GM18502 (cell line): ENCODE data around the gene DTNB.

Source experiments
- ATAC-seq: cut with Tn5 transposase; IDR thresholded peaks from one replicate; pipeline ENCODE4 v1.9.1; 2021; ENCODE audit warnings: mild to moderate bottlenecking; ENCODE audit not compliant: unreplicated experiment, poor library complexity

Gene DTNB

DNA sequence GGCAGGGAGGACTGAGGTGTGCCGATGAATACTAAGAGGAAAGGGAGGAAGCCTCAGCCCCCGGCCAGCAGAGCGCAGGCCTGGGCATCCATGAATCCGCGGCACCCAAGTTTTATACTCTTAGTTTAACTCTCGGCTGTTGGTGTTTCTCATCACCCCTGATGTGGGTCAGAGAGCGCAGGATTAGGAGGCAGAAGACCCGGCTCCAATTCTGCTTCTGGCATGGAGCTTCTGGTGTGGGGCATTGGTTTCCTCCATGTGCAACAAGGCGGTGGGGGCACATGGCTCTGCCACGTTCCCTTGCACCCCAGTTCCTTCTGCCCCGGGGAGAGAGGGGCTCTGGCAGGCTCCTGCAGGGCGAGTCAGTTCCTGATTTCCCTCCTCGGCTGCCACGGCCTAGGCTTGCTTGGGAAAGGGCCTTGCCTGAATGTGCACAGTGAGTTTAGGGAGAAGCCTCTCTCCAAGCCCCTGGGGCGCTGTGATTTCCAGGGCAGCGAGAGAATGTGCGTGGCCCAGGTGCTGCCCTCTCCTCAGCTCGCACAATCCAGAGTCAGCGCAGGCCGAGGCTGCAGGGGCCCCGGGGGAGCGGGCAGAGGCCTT lies 295.5 kb downstream of the DTNB start:
- no peak for ATAC-seq

GRCh38 chr2:25376750-25377621 lies 296.4 kb downstream of the DTNB start:
- peak; percentile 97 for ATAC-seq

DNA sequence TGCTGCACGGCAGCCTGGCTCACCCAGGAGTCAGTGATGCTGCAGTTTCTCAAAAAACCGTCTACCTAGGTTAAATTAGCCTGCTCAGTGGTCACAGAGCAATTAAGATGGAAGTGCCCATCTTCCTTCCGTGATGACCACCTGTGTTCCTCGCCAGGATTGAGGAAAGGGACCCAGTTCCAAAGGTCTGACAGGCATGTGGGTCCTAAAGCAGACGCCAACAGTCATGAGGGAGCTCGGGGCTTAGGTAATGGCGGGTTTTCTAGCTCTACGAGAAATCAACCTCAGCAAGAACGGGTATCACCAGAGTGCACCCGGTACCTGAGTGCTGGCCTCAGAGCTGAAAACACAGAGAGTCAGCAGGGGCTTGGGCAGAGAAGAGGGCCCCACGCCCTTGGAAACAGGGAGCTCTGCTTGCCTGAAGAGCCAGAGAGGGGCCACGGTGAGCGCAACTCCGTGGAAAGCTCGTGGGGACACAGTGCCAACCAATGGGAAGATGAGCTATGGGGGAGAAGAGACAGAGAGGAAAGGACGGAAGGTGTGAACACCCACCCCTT lies 297.3 kb downstream of the DTNB start:
- no peak for ATAC-seq

DNA sequence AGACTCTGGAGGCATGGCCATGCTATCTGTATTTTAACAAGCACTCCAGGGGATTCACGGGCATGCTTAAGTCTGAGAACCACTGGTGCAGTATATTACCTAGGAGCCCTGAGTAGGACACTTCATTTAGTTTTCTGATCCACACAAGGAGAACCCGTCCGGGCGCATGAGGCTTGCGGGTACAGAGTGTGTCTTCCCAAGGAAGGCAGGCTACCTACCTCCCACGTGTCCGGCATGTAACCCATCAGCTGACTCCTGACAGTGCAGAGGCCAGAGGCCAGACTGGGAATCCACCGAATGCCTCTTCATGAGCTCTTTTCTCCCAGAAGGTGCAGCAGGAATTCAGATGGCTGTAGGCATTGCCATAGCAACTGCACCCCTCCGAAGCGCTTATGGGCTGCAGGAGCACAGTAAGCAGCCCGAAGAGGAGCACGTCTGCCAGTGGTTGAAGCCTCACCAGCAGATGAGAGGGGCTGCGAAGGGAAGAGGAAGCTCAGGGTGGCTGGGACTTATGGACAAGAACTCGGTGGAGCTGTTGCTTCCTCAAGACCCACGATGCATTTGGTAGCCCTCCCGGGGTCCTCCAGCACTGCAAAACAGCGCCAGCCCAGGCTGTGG lies 297.9 kb downstream of the DTNB start:
- no peak for ATAC-seq

DNA sequence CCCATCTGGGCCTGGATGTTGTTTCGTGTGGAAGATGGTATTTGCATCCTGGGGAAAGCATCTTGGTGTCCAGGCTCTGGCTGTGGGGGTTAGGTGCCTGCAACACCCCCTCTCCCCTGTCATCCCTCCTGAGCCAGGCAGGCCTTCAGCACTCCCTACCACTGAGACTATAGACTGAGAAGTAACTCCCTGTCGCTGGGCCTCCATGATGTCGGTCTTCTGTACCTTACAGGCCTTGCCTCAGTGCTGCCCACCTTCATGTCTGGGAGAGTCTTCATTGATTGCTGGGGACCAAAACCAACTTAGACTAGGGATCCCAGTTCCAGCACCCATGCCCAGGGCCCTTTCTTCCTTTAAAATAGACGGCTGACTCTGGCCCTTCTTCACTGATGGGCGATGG lies 298.6 kb downstream of the DTNB start:
- no peak for ATAC-seq

GRCh38 chr2:25374411-25374810 lies 299.0 kb downstream of the DTNB start:
- ATAC-seq = no peak

- ATAC-seq = no peak
Observed at GRCh38 chr2:25373269-25373981, 300.0 kb downstream of the DTNB start.

DNA sequence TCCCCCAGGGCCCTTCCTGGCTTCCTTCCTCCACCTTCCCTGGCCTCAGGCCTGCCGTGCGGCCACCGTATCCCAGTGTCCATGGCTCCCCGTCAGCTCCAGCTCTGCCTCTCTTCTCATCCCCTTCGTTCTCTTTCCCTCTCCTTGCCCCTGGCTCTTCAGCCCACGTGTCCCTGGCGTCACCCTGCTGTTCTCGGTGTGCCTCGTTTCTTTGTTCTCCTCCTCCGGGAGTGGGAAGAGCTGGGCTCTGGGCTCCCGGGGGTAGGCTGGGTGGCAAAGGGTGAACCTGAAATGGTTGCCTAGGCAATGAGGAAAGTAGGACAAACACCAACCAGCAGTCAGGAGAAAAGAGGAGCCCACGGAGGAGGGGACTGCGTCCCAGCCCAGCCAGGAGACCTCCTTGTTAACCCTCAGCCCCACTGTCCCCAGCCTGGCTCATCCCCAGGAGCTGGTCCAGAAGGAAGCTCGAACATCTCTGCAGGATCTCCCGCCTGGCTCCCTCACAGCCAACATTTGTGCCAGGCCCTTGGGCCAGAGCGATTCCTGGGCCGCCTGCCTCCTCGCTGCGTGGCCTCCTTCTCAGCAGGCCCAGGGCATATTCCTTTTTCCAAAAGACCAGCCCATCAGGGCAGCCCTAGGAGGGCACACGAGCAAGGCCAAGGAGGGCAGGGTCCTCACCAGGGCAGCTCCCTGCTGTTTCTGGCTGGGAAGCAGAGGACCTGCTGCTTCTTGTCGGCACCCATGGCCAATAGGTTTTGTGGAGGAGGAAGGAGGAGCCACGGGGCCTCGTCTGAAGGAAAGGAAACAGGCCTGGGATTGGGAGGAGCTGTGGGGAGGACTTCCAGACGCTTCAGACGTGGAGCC lies 300.7 kb downstream of the DTNB start:
- no peak for ATAC-seq

DNA sequence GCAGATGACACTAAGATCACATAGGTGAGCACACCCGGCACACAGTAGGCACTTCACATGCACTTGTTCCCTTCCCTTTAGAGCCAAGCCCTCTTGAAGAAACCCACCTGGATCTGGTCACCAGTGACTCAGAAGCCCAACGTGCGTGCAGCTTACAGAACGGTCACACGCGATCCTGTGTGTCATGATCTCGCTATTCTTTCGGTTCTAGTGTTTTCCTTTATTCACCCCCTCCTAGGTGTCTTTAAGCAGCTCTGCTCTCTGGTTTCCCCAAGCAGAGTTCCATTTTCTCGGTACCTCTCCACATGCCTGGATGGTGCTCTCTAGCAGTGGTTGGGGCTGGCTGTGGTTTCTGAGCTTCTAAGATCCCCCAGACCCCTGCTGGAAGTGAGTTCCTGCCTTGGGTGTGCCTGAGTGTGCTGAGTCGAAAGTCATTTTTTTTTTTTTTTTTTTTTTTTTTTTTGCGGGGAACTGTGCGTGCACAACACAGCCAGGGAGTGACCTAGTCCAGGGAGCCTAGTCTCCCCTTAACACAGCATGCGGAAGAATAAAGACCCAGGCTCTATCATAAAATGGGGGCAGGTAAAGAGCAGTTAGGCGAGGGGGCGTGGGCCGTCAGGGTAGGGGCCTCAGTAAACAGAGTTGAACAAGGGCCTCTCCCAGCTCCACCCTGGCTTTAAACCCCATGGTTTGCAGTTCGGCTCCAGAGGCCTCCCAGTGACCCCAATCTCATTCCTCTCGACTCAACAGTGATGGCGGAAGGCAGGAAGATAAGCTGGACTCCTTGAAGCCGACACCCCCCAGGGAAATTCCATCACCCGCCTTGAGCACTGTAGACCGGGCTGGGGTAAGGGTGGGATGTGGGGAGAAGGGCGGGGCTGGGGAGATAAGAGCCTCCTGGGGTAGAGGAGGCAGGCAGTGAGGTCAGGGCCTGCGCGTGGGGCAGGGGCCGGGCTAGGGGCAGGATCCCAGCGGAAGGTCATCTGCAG lies 301.8 kb downstream of the DTNB start:
- no peak for ATAC-seq

DNA sequence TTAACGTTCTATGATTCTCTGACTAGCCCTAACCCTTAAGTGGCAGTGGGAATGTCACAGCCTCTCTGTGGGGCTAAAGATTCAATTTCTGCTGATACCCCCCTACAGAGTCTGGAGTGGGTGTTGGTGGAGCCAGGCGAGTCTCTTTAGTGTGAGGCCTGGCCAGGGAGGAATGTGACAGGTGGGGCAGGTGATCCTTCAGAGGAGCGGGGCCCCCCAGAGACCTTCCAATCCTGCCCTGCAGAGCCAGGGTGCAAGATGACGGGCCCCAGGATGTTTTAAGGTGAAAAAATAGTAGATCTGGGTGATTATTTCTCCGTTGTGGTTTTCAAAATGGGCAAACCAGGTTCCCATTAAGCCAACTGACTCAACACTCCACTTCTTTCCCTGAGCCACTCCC lies 303.5 kb downstream of the DTNB start:
- ATAC-seq = no peak

DNA sequence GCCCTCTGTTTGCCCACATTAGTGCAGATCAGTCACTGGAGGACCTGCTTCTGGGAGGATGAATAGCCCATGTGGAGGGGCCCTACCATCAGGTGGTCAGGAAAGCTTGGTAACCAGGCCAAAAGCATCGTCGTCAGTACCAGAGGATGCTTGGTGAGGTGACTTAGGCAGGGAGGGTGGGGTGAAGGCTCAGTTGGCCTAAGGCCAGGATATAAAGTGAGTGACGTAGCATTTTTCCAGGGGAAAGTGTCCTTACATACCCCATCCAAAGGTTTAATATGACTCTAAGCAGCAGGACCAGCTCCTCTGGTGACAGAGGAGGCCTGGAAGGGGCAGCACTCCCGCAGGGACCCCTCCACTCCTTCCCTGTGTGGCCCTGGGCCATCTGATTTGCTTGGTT lies 303.9 kb downstream of the DTNB start:
- ATAC-seq = no peak

DNA sequence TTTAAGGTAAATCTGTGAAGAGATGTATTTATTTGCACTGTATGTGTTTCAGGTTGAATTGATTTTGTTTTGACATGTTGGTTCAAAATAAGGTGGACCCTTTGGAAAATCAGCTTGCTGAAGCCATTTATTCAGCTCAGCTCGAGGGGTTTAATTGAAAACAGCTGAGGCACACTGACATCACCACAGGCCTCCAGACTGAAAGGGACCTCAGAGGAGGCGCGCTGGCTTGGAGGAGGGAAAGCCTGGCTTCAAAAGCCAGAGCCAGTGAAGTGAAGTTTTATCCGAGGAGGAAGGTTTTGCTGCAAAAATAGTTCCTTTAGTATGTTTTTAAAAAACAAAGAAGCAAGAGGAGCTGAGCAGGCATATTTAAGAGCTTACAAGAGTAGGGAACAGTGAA lies 304.7 kb downstream of the DTNB start:
- no peak for ATAC-seq

DNA sequence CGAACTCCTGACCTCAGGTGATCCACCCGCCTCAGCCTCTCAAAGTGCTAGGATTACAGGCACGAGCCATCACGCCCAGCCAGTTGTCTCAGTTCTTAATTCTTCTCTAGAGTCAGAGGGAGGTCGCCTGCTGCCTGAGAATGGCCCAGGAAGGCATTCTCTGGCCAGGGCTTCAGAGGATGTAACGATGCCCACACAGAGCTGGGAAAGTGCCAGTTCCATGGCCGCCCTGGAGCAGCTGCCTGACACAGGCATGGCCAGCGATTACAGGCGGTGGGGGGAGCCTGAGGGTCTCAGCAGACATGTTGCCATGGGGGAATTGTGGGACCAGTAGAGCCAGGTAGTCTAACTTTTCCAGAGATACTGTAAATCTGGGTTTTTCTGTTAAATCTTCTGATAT lies 306.1 kb downstream of the DTNB start:
- ATAC-seq = no peak

DNA sequence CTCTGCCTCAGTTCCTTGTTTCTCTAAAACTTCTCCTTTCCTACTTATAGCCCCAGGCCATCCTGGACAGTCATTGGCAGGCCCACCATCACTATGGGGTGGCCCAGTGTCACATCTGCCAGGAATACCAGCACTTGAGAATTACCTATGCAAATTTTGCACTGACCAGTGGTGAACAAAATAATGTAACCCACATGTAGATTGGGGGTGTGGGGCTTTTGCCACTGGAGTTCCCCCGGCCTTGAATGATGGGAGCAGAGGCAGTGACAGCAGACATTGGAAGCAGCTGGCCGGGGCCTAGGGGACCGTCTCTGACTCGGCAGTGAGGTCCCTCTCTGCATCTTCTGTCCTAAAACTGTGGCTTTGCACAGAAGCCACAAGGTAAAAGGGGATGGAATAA lies 306.7 kb downstream of the DTNB start:
- ATAC-seq = no peak

DNA sequence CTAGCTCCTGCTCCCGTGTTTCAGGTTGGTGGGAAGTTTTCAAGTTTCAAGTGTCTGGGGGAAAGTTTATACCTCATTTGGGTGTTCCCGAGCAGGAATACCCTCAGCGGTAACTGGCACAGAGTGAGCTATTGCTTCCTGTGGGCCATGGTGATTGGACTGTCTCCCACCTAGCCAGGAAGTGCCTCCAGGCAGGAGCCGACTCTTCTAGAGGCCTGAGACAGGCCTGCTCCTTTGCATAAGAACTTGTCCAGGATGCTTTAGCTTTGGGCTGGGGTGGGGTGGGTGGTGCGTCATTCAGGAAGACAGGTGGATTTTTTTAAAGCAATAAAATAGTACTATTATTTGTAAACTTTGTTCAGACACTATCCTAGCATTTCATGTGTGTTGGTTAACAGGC lies 308.1 kb downstream of the DTNB start:
- ATAC-seq = no peak

DNA sequence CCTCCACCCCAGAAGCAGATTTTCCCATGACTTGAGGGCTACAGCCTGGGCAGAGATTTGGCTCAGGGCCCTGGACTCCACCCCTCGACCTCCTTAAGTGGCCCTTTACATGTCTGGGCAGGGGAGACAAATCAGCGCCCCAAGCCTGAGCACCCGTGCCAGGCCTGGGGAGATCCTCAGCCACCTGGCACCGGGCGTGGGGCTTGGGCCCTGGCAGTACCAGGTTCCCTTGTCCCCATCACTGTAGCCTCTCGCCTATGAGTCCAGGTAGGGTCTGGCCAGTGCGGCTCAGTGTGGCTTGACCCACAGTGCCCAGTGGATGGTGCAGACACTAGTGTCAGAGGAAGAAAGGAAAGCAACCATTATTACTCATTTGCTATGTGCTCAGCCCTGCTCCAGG lies 309.6 kb downstream of the DTNB start:
- no peak for ATAC-seq

GRCh38 chr2:25362434-25363145 lies 310.8 kb downstream of the DTNB start:
- peak; percentile 72 for ATAC-seq

DNA sequence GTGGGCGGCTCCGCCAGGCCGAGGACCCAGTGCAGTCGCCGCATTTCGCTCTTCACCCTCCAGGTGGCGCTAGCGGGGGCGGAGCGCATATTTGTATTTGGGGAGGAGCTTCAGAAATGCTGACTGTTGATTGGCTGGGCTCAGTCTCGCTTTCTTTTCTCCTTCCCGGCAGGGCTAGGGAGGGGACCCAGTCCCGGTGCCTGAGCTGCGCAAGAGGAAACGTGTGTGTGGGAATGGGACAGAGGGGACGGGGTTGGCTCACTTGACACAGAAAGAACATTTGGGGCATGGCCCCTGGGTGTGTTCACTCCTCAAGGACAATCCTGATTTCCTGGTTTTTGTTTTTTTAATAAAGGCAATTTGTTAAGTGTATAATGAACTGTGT lies 311.3 kb downstream of the DTNB start:
- ATAC-seq = peak; percentile 84
